Measurements from ENCODE around the gene MERTK. TPM values are rescaled to one million over a fixed set of nuclear protein-coding genes. Genes with fewer than 3 reads are reported as not detected.

The MERTK gene
- total and polyA plus RNA-seq, 8 donors: 2.8 to 13.9 (median 5.4) TPM

DNA sequence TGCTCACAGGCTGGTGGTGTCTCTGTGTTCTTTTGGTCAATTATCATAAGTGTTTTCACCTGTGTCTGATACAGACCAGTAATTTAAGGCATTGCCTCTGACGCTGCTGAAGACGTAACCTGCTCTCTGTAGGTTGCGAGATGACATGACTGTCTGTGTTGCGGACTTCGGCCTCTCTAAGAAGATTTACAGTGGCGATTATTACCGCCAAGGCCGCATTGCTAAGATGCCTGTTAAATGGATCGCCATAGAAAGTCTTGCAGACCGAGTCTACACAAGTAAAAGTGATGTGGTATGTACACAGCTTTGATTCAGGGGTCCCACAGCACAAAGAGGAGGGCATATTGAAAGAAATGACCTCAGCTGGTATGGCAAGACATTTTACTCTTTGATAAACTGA is 122.9 kb downstream of the MERTK start:
- FAIRE-seq (no peak), ATAC-seq (no peak), DNase-seq (no peak)
- 94 to 97% methylated on average over 10 of the region's 10 CpGs for WGBS, 2 donors
- Histone ChIP-seq H3K4me1 (no peaks in the 10 kb centered on the region), H3K9me3 (no peaks in the 10 kb centered on the region), H3K27me3 (no peaks in the 10 kb centered on the region), H3K4me3 (no peak overlapping the region), H3K36me3 (peaks cover 0 to 4% (median 0%) of the 10 kb centered on the region in 3 donors), H3K27ac (no peak overlapping the region)
- TF ChIP-seq, protein P1, sequence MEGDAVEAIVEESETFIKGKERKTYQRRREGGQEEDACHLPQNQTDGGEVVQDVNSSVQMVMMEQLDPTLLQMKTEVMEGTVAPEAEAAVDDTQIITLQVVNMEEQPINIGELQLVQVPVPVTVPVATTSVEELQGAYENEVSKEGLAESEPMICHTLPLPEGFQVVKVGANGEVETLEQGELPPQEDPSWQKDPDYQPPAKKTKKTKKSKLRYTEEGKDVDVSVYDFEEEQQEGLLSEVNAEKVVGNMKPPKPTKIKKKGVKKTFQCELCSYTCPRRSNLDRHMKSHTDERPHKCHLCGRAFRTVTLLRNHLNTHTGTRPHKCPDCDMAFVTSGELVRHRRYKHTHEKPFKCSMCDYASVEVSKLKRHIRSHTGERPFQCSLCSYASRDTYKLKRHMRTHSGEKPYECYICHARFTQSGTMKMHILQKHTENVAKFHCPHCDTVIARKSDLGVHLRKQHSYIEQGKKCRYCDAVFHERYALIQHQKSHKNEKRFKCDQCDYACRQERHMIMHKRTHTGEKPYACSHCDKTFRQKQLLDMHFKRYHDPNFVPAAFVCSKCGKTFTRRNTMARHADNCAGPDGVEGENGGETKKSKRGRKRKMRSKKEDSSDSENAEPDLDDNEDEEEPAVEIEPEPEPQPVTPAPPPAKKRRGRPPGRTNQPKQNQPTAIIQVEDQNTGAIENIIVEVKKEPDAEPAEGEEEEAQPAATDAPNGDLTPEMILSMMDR (IDR thresholded peaks at IDR 0.05): no peak
- intact Hi-C loops (cut with DNase I): loop anchor here in 1 of 3 donors (10.0 kb wide), 1 partner anchor 56 kb away; no protein-coding TSS in a partner anchor

DNA sequence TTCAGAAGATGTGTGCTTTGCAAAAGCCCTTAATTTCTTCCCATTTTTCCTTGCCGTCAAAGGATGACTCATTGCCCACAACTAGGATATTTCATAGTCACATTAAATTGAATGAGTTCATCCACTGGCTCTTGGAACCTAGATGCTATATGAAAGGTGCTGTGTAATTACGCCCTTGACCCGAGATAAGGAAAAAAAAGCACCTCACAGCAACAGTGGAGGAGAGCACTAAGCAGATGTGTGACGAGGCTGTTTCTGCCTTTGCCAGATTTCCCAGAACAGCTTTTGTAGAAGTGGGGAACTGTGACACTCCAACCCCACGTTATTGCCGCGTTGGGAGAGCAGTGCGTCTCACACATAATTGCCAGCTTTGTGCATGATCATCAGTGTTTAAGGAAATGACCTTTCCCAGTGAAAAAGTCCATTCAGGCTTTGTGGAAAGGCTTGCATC is 123.4 kb downstream of the MERTK start:
- DNase-seq (no peak), ATAC-seq (peak in 1 of 4 donors; percentile 34), FAIRE-seq (no peak)
- peaks cover 0 to 4% (median 0%) of the 10 kb centered on the region in 3 donors for H3K36me3 ChIP-seq
- no peak overlapping the region for H3K4me3 ChIP-seq
- no peaks in the 10 kb centered on the region for H3K27me3 ChIP-seq
- H3K4me1 ChIP-seq: no peaks in the 10 kb centered on the region
- WGBS, 2 donors: 88 to 91% methylated on average over 8 of the region's 8 CpGs
- no peaks in the 10 kb centered on the region for H3K9me3 ChIP-seq
- intact Hi-C loops (cut with DNase I): loop anchor here in 1 of 3 donors (10.0 kb wide), 1 partner anchor 57 kb away; no protein-coding TSS in a partner anchor
- H3K27ac ChIP-seq: no peak overlapping the region
- TF ChIP-seq, protein P1 (IDR thresholded peaks at IDR 0.05): no peak

DNA sequence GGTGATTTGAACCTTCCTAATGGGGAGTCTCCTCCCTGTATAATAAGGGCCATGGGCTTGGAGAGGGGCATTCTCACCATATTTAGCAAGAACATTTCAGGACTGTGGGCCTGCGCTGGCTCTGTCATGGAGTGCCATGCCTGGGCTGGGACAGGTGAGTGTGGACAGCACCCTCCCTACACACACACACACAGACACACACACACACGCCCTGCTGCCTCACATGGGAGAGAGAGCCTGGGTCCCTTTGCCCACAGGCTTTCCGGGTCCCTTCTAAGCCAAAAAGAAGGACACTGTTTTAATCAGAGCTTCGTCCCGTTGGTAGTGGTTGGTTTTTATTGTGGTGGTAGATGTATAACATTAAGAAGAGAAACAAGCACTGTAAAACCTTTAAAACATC is 125.3 kb downstream of the MERTK start:
- H3K27me3 ChIP-seq: no peaks in the 10 kb centered on the region
- no peaks in the 10 kb centered on the region for H3K4me1 ChIP-seq
- H3K9me3 ChIP-seq: no peaks in the 10 kb centered on the region
- FAIRE-seq (no peak), ATAC-seq (no peak), DNase-seq (no peak)
- H3K36me3 ChIP-seq: peaks cover 0 to 4% (median 0%) of the 10 kb centered on the region in 3 donors
- intact Hi-C loops (cut with DNase I): loop anchor here in 1 of 3 donors (10.0 kb wide), 1 partner anchor 59 kb away; no protein-coding TSS in a partner anchor
- no peak overlapping the region for H3K27ac ChIP-seq
- TF ChIP-seq, protein P1 (IDR thresholded peaks at IDR 0.05): no peak
- 93 to 96% methylated on average over 5 of the region's 5 CpGs for WGBS, 2 donors
- no peak overlapping the region for H3K4me3 ChIP-seq

DNA sequence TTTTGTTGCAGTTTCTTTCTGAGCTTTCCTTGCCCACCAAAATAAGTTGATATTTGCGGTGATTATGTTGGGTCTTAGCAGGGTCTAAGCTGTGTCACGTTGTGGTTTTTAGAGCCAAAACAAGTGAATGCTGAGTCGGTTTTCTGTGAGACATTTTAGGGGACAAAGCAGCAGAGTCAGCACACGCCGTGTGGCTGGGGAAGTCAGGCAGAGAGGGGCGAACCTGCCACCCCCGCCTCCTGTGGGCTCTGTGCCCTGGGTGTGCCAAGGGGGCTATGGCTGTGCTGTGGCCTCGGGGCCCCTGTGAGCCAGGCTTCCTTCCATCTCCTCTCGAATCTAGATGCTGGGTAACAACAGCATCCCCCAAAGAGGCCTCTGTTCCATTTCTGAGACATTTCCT is 125.8 kb downstream of the MERTK start:
- peaks cover 0 to 4% (median 0%) of the 10 kb centered on the region in 3 donors for H3K36me3 ChIP-seq
- no peak for DNase-seq
- peak in 2 of 4 donors; percentile 43 to 49 for ATAC-seq
- intact Hi-C loops (cut with DNase I): loop anchor here in 1 of 3 donors (10.0 kb wide), 1 partner anchor 59 kb away; no protein-coding TSS in a partner anchor
- TF ChIP-seq, protein P1 (IDR thresholded peaks at IDR 0.05): no peak
- no peak overlapping the region for H3K27ac ChIP-seq
- no peaks in the 10 kb centered on the region for H3K9me3 ChIP-seq
- FAIRE-seq: no peak
- no peak overlapping the region for H3K4me3 ChIP-seq
- 81 to 89% methylated on average over 9 of the region's 9 CpGs for WGBS, 2 donors
- H3K4me1 ChIP-seq: no peaks in the 10 kb centered on the region
- H3K27me3 ChIP-seq: no peaks in the 10 kb centered on the region

DNA sequence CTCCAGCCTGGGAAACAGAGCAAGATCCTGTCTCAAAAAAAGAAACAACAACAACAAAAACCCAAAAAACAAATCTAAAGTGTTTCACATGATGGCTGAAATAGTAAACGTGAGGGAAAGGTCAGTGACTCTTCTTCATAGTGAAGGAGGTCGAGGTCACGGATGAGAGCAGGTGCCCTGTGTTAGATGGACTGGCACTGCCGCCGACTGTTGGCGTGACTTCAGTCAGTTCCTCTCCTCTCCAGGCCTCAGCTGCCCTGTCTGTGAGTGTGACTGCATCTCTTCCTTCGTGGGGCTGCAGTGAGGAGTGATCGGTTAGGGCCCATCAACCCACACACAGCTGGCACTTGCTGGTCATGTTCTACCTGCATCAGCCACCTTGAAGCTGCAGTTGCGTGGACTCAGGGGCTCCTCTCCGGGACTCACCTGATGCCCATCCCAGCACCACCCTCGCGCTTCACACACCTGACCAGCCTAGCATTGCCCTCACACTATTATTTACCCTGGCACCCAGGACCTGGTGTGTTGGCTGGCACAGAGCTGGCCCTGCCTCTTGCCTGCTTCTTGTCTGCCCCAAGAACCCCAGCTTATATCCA is 126.6 kb downstream of the MERTK start:
- no peak overlapping the region for H3K27ac ChIP-seq
- H3K27me3 ChIP-seq: no peaks in the 10 kb centered on the region
- intact Hi-C loops (cut with DNase I): loop anchor here in 1 of 3 donors (10.0 kb wide), 1 partner anchor 60 kb away; no protein-coding TSS in a partner anchor
- FAIRE-seq (no peak), DNase-seq (no peak), ATAC-seq (no peak)
- H3K36me3 ChIP-seq: peaks cover 0 to 4% (median 0%) of the 10 kb centered on the region in 3 donors
- TF ChIP-seq, protein P1 (IDR thresholded peaks at IDR 0.05): no peak
- H3K9me3 ChIP-seq: no peaks in the 10 kb centered on the region
- WGBS, 2 donors: 90 to 91% methylated on average over 12 of the region's 12 CpGs
- no peak overlapping the region for H3K4me3 ChIP-seq
- no peaks in the 10 kb centered on the region for H3K4me1 ChIP-seq

All from pancreas (tissue), 10 donors.